Caco-2 (cell line): Measurements from ENCODE around the gene CDKAL1. TPM values are rescaled to one million over a fixed set of nuclear protein-coding genes. Genes with fewer than 3 reads are reported as not detected.

ENCODE experiments used
- BruUV-seq: library from RNA; stranded (reverse); fragments of 400-500 nt; replicated peaks from 2 replicates; lab custom pipeline; 2021; lab: Mats Ljungman, UMichigan
- CTCF ChIA-PET: fragments of 300-600 bp; sonication (Branson Sonifier 250); formaldehyde crosslinking; loops from one replicate; lab custom pipeline; 2022; ENCODE audit warnings: antibody characterized with exemption; lab: Charles Lee
- POLR2A ChIA-PET: fragments of 300-600 bp; sonication (Branson Sonifier 250); formaldehyde crosslinking; loops from one replicate; lab custom pipeline; 2022; ENCODE audit warnings: antibody characterized with exemption; lab: Charles Lee
- DNase-seq, 2 experiments: peaks; one replicate each; pipeline versions ENCODE4 v3.0.0 to v3.0.0-alpha.2; 2020 to 2022
- H3K27me3 ChIP-seq: replicated peaks from 2 replicates; pipeline ENCODE4 v1.6.0; 2011; ENCODE audit warnings: low read length; ENCODE audit not compliant: control insufficient read depth, insufficient read depth
- H3K36me3 ChIP-seq: 2 replicates; pipeline ENCODE4 v1.5.1; 2011; ENCODE audit warnings: low read length; ENCODE audit not compliant: control insufficient read depth, insufficient read depth
- H3K4me1 ChIP-seq: fragments of 250-450 bp; sonication (Bioruptor Pico); 2 replicates; pipeline ENCODE4 v1.5.1; 2020; ENCODE audit warnings: mild to moderate bottlenecking
- H3K4me3 ChIP-seq: 2 replicates; pipeline ENCODE4 v1.5.1; 2011; ENCODE audit warnings: low read depth, mild to moderate bottlenecking, control low read depth, low read length
- H3K9me3 ChIP-seq: fragments of 250-450 bp; sonication (Bioruptor Pico); 2 replicates; pipeline ENCODE4 v1.5.1; 2020; ENCODE audit warnings: mild to moderate bottlenecking, moderate library complexity
- H3K27ac Mint-ChIP-seq: one replicate; pipeline ENCODE4 v1.8.0; 2022; ENCODE audit warnings: mixed read lengths; ENCODE audit not compliant: unreplicated experiment
- H3K27me3 Mint-ChIP-seq: one replicate; pipeline ENCODE4 v1.8.0; 2022; ENCODE audit warnings: mixed read lengths; ENCODE audit not compliant: insufficient read depth, unreplicated experiment
- H3K36me3 Mint-ChIP-seq: one replicate; pipeline ENCODE4 v1.8.0; 2022; ENCODE audit warnings: mild to moderate bottlenecking, mixed read lengths; ENCODE audit not compliant: insufficient read depth, unreplicated experiment
- H3K4me1 Mint-ChIP-seq: one replicate; pipeline ENCODE4 v1.8.0; 2022; ENCODE audit warnings: low read depth, mixed read lengths; ENCODE audit not compliant: unreplicated experiment
- H3K4me3 Mint-ChIP-seq: one replicate; pipeline ENCODE4 v1.8.0; 2022; ENCODE audit warnings: mild to moderate bottlenecking, moderate library complexity, mixed read lengths; ENCODE audit not compliant: unreplicated experiment
- H3K9me3 Mint-ChIP-seq: one replicate; pipeline ENCODE4 v1.8.0; 2022; ENCODE audit warnings: mixed read lengths; ENCODE audit not compliant: unreplicated experiment
- CTCF ChIP-seq, 2 experiments: fragments of 200-600 bp in 1 of 2; IDR thresholded peaks; 1 replicate in 1 of 2; 2 replicates in 1 of 2; pipeline versions ENCODE4 v1.5.1 to v1.8.0; 2011 to 2022; ENCODE audit warnings: antibody characterized with exemption in 1 of 2, control low read depth in 1 of 2, inconsistent platforms in 1 of 2, low read depth in 1 of 2, low read length in 1 of 2, mild to moderate bottlenecking in 1 of 2, moderate library complexity in 1 of 2; ENCODE audit not compliant: insufficient read depth in 1 of 2, severe bottlenecking in 1 of 2, unreplicated experiment in 1 of 2
- intact Hi-C: fragments of 100-400 bp; cut with micrococcal nuclease; formaldehyde crosslinking; loops from one replicate; pipeline ENCODE4 v1.10.0; 2022; ENCODE audit not compliant: unreplicated experiment
- total RNA-seq: library from RNA; stranded (reverse); gene quantifications from 2 replicates; pipeline ENCODE4 v1.2.3, GENCODE V29; 2022

Gene CDKAL1
- total RNA-seq, 1 experiment from 2014 or later, result 18.7 TPM

- ChIA-PET CTCF (no interaction called here), POLR2A (no interaction called here)
- no peaks in the 10 kb centered on the region for H3K27me3 Mint-ChIP-seq
- intact Hi-C loops, result no loop called here
- Histone ChIP-seq H3K4me3 (no peak overlapping the region), H3K4me1 (peaks cover 18% of the 10 kb centered on the region; the same call in 1 of the 2 replicates), H3K36me3 (no peaks in the 10 kb centered on the region), H3K9me3 (no peaks in the 10 kb centered on the region; the same call in 1 of the 2 replicates), H3K27me3 (no peaks in the 10 kb centered on the region)
- H3K4me3 Mint-ChIP-seq, result no peak overlapping the region
- no peak for TF ChIP-seq CTCF (IDR thresholded peaks at IDR 0.05; ENCODE audit: insufficient read depth in 1 of 2, low read depth in 1 of 2, low read length in 1 of 2, severe bottlenecking in 1 of 2, unreplicated experiment in 1 of 2)
- H3K27ac Mint-ChIP-seq, result no peak overlapping the region
- peaks cover 15% of the 10 kb centered on the region for H3K9me3 Mint-ChIP-seq
- H3K36me3 Mint-ChIP-seq, result no peaks in the 10 kb centered on the region
- H3K4me1 Mint-ChIP-seq, result peaks cover 11% of the 10 kb centered on the region
- BruUV-seq, result no TSS peak
- DNase-seq, result no peak
These were observed 740.6 kb downstream of the CDKAL1 start for GRCh38 chr6:21274851-21275250.

GRCh38 chr6:21277601-21278374 lies 743.5 kb downstream of the CDKAL1 start:
- no peaks in the 10 kb centered on the region for H3K36me3 Mint-ChIP-seq
- peak in 1 of 2 experiments; percentile 14 for DNase-seq
- peaks cover 32% of the 10 kb centered on the region for H3K4me1 Mint-ChIP-seq
- no peaks in the 10 kb centered on the region for H3K27me3 Mint-ChIP-seq
- no TSS peak for BruUV-seq
- peaks cover 46% of the 10 kb centered on the region for H3K4me1 ChIP-seq
- no peak overlapping the region for H3K4me3 Mint-ChIP-seq
- no peak overlapping the region for H3K27ac Mint-ChIP-seq
- no peaks in the 10 kb centered on the region for H3K36me3 ChIP-seq
- no peak for TF ChIP-seq CTCF (IDR thresholded peaks at IDR 0.05; ENCODE audit: insufficient read depth in 1 of 2, low read depth in 1 of 2, low read length in 1 of 2, severe bottlenecking in 1 of 2, unreplicated experiment in 1 of 2)
- CTCF ChIA-PET, result no interaction called here
- H3K9me3 ChIP-seq, result no peaks in the 10 kb centered on the region; the same call in 1 of the 2 replicates
- POLR2A ChIA-PET, result no interaction called here
- no peaks in the 10 kb centered on the region for H3K27me3 ChIP-seq
- peaks cover 8% of the 10 kb centered on the region for H3K9me3 Mint-ChIP-seq
- H3K4me3 ChIP-seq, result no peak overlapping the region
- intact Hi-C loops, result loop anchor here (2.0 kb wide), 1 partner anchor 43 kb away; no protein-coding TSS in a partner anchor

GRCh38 chr6:21278375-21278745 lies 744.1 kb downstream of the CDKAL1 start:
- TF ChIP-seq CTCF (IDR thresholded peaks at IDR 0.05; ENCODE audit: insufficient read depth in 1 of 2, low read depth in 1 of 2, low read length in 1 of 2, severe bottlenecking in 1 of 2, unreplicated experiment in 1 of 2), result no peak
- H3K4me3 ChIP-seq, result no peak overlapping the region
- DNase-seq, result no peak
- H3K4me1 Mint-ChIP-seq, result peaks cover 32% of the 10 kb centered on the region
- peaks cover 46% of the 10 kb centered on the region for H3K4me1 ChIP-seq
- no peaks in the 10 kb centered on the region for H3K27me3 ChIP-seq
- no peaks in the 10 kb centered on the region for H3K36me3 Mint-ChIP-seq
- no peaks in the 10 kb centered on the region; the same call in 1 of the 2 replicates for H3K9me3 ChIP-seq
- H3K4me3 Mint-ChIP-seq, result no peak overlapping the region
- H3K9me3 Mint-ChIP-seq, result peaks cover 3% of the 10 kb centered on the region
- H3K27ac Mint-ChIP-seq, result no peak overlapping the region
- BruUV-seq, result no TSS peak
- ChIA-PET POLR2A (no interaction called here), CTCF (no interaction called here)
- intact Hi-C loops, result no loop called here
- H3K36me3 ChIP-seq, result no peaks in the 10 kb centered on the region
- H3K27me3 Mint-ChIP-seq, result no peaks in the 10 kb centered on the region
